Left hindlimb (tissue), 1 donor: Measurements from ENCODE around the gene TRIM8.

Source experiments
- DNase-seq: peaks from one replicate; pipeline ENCODE4 v3.0.0-alpha.2; 2018

TRIM8 gene

GRCh38 chr10:102617041-102617440 is 27.2 kb upstream of the TRIM8 start:
- DNase-seq: no peak

- no peak for DNase-seq
Measured at GRCh38 chr10:102617816-102618215, 26.5 kb upstream of the TRIM8 start.

DNA sequence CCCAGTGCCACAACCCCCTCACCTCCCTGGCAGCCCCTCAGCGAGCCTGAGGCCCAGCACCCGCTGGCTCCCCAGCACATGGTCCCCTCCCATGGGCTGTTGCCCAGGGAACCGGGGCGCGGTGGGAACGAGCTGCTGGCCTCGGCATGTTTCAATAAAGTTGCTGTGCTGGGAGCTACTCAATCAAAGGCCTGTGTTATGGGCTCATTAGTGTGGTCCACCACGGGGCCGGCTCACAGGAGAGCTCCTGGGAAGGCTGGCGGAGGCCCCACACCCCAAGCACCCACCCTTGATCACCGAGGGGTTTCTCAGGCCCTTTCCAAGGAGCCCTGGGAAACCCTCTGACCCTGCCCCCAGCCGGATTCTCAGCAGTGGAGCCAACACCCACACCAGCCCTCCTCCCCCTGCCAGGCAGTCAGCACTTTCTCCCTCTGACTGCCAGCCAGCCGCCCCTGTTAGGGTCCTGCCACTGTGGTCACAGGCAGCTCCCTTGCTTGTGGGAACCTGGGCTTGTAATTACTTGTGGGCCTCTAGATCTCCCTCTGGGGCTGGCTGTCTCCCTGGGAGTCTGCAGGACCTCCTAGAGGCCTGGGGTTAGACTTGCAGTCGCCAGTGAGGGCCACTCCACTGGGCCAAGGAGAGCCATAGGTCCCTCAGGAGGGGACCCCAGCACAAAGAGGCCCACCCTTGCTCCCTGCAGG is 24.8 kb upstream of the TRIM8 start:
- DNase-seq: peak; percentile 76

GRCh38 chr10:102620138-102620590 is 24.1 kb upstream of the TRIM8 start:
- no peak for DNase-seq

- no peak for DNase-seq
Measured at GRCh38 chr10:102620591-102621442, 23.5 kb upstream of the TRIM8 start.

- no peak for DNase-seq
Measured at GRCh38 chr10:102621443-102622325, 22.6 kb upstream of the TRIM8 start.

DNA sequence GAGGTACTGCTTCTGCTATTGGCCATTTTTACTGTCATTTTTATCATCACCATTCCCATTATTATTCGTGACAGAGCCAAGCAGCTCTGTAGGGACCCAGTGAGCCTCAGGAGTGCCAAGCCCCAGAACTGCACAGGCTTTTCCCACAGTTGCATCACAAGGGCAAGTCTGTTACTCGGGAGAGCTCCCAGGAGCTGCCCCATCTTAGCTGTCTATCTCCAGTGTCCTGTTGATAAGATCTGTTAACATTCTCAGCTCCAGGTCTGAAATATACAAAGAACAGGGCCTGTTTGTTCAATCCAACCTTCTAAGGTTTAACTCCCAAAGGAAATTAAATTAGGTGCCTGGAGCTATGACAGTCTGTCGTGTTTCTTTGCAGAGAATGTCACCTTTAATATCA is 20.2 kb upstream of the TRIM8 start:
- DNase-seq: no peak

GRCh38 chr10:102624751-102625645 is 19.3 kb upstream of the TRIM8 start:
- DNase-seq: no peak

- DNase-seq: no peak
Measured at GRCh38 chr10:102626026-102626685, 18.1 kb upstream of the TRIM8 start.

DNA sequence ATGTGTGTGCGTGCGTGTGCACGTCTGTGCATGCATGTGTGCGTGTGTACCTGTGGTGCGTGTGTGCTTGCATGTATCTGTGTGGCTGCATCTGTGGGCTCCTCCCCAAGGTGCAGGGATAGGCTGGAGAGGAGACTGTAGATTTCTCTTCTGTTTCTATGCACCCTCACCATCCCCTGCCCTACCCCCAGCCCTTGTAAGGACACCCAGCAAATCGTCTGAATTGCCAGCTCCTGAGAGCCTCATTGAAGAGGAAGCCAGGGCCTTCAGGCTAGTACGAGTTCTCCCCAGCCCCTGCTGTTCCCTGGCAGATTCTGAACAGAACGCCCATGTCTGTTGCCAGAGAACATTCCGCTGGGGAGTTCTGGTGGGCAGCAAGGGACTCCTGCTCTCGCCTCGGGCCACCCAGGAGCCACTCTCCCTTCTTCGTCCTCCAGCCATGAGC is 17.0 kb upstream of the TRIM8 start:
- DNase-seq: no peak

GRCh38 chr10:102627736-102628293 is 16.5 kb upstream of the TRIM8 start:
- DNase-seq: no peak

DNA sequence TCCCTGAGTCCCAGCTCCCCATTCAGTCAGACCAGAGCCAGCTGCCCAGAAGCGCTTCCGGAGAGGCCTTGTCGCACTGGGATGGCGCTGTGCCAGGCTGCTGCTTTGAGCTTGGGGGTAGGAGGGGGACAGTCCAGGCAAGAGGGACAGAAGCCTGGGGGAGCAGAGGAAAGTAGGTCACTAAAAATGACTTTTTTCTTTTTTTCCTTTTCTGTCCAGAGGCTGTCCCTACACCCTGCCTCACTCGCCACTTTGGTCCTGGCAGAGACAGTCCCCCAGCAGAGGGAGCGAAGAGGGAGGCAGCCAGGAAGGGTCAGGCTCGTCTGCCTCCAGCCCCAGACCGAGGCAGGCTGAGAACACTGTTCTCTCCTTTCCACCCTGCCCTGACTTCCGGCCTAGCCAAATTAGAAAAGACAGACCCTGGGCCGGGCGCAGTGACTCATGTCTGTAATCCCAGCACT is 15.8 kb upstream of the TRIM8 start:
- DNase-seq: no peak

DNA sequence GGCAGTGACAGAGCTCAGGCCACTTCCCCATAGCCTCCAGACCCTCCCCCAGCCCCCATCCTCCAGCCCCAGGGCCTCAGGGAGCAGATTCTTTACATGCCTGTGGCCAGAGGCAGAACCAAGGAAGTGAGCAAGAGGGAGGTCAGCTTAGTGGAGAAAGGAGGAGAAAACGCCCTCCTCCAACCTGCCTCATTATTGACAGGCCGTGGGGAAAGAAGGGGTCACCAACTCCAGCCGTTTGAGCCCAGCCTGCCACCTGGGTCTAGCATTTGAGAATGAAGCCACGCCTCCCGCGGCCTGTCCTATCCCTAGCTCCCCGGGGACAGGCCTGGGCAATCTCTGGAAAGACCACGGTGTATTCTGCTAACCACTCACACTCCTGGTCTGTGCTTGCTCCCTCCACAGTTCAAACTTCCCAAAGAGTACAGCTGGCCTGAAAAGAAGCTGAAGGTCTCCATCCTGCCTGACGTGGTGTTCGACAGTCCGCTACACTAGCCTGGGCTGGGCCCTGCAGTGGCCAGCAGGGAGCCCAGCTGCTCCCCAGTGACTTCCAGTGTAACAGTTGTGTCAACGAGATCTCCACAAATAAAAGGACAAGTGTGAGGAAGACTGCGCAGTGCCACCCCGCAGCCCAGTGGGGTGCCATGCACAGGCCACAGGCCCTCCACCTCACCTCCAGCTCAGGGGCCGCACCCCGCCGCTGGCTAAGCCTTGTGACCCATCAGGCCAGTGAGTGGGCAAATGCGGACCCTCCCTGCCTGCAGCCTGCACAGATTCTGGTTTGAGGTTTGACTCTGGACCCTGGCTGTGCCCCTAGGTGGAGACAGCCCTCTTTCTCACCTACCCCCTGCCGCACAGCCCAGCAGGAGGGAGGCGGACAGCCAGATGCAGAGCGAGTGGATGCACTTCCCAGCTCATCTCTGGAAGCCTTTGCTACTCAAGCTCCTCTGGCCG is 14.3 kb upstream of the TRIM8 start:
- DNase-seq: no peak

DNA sequence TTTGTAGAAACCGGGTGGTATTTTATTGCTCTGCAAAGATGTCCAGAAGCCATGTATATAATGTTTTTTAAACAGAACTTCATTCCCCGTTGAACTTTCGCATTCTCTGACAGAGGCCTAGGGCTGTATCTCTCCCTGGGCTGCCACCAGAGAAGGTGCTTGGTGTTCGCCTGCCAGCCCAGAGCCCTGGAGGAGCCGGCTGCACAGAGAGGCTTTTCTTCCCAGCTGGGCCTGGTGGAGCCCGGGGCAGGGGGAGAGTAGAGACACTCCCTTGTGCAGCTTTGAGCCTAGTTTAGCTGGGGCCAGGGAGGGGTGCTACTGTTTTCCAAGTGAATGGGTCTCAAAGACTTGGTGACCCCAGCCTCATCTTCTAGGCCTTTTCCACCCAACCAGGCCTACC is 13.6 kb upstream of the TRIM8 start:
- DNase-seq: no peak

GRCh38 chr10:102631525-102632393 is 12.5 kb upstream of the TRIM8 start:
- no peak for DNase-seq

DNA sequence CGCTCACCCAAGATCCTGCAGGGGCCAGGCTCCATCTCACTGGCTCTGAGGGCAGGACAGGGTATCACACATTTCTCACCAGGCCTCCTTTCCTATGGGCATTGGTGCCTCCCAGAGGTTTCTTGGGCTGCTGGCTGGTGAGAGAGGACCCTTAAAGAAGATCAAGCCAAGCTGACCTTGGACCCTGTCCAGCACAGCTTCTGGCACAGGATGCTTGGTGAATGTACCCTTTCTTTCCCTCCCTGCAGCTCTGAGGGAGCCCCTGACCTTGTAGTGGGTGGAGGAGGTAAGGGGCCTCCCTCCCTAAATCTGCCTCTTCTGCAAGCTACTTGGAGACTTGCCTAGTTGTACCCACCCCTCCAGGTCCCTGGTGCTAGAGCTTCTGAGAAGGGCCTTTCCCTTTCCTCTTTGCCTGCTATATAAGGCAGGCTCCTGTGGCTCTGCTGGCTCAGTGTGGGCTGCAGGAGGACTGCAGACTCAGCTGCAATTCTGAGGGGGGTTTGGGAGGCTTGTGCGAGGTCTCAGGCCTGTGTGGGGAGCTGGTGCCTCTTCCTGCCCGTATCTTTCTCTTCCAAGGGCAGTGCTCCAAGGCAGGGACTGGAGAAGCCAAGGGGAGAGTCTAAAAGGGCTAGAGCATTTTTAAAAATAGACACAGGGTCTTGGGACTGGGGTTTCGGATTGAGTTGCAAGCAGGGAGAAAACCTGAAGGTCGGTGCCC is 11.7 kb upstream of the TRIM8 start:
- DNase-seq: peak; percentile 89

DNA sequence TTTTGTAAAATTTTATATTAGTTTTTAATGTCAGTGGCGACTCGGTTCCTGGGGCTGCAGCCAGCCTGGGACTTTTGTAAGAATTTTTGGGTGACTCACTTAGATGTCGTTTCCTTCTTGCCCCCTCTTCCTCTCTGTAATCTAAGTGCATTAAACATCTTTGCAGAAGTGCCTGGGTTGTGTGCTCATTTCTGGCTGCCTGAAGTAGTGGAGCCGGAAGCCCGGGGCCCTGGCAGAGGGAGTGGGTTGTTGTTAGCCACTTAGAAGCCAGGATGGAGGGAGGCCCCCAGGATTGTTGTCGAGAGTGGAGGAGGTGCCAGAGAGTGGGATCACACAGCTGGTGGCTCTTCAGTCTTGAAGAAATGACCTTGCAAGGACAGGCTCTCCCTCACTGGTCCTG is 11.0 kb upstream of the TRIM8 start:
- DNase-seq: no peak

DNA sequence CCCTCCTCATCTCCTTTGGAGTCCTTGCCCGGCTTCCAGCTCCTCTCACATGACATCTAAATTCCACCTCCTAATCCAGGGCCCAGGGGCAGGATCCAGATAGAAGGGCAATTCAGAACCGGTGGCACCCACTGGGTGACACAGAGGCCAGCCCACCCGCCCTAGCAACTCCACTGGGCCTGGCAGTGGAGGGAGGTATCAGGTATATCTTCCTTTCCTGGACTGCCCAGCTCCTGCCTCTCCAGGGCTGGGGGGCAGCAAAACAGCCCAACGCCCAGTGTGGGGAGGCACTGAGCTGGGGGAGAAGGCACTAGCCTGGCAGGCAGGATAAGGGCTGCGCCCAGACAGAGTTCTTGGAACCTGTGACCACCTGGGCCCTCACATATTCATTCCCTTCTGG is 10.4 kb upstream of the TRIM8 start:
- DNase-seq: no peak
